Stimulated activated CD8-positive, alpha-beta memory T cell treated with anti-CD3 and anti-CD28 coated beads, Interleukin-4, amount 100 ng/mL, for 4 hours (primary cell): ENCODE results near the gene RPL41.
"Not testable (repeated sequence)": the region's sequence is repeated elsewhere in the genome, so short reads cannot be mapped to it uniquely, and the experiment has no call there.

ENCODE experiments used
- DNase-seq, 2 donors: peaks; one replicate each; pipeline ENCODE4 v3.0.0-alpha.2; 2020; ENCODE audit warnings: low read depth in 2 of 2, low spot score in 1 of 2

Gene RPL41

DNA sequence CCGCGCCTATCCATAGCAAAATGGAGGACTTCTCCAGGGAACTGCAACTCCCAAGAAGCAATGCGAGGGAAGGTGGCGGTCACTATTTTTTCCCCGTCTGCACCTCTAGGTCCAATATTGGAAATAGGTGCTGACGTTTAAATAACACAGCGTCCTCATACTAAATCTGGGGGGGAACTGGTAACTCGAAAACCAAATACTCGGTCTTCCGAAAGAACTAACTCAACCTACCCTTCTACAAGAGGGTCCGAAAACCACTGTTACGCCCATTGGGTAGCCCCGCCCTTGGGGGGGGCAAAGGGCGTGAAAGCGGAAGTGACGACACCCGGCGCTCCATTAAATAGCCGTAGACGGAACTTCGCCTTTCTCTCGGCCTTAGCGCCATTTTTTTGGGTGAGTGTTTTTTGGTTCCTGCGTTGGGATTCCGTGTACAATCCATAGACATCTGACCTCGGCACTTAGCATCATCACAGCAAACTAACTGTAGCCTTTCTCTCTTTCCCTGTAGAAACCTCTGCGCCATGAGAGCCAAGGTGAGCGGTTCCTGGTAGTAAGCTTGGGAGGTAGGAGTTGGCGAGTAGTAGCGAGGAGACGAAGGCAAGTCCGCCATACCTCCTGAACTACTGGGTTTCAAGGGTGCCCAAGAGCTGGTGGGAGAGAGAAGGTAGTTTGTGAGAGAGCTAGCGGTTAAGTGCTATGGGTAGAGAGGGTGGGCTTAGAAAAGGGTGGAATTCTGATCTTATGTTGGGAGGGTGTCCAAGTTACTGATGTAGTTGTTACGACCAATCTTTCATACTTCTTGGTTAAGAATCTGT, at the start of gene RPL41:
TSS of gene RPL41 (plus strand) at position 367 of the 815 bp plus-strand sequence.
- peak; percentile 90 to 94 for DNase-seq

DNA sequence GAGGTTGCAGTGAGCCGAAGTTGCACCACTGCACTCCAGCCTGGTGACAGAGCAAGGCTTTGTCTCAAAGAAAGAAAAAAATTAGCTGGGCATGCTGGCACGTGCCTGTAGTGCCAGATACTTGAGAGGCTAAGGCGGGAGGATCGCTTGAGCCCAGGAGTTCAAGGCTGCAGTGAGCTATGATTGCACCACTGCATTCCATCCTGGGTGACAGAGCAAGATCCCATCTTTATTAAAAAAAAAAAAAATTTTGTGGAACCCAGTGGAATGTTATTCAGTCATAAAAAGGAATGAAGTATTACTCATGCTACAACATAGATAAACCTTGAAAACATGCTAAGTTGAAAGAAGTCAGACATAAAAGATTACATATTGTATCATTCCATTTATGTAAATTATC, 44.8 kb upstream of the RPL41 start:
- no peak for DNase-seq

DNA sequence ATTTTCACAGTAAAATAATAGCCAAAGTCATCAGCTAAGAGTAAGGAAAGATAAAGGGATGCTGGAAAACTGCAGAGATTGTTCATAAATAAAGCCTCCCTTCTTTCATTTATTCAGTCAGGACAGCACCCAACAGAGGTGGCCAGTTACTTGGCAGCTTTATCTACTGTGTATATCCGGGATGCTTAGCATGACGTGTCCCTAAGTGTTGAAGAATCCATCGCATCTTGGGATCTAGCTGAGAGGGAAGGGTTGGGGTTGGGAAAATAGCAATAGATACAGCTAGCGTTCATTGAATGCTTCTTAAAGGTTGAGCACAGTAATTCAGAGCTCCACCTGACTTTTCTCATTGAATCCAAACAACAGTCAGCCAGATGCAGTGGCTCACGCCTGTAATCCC, 42.0 kb upstream of the RPL41 start:
- DNase-seq, result no peak

DNA sequence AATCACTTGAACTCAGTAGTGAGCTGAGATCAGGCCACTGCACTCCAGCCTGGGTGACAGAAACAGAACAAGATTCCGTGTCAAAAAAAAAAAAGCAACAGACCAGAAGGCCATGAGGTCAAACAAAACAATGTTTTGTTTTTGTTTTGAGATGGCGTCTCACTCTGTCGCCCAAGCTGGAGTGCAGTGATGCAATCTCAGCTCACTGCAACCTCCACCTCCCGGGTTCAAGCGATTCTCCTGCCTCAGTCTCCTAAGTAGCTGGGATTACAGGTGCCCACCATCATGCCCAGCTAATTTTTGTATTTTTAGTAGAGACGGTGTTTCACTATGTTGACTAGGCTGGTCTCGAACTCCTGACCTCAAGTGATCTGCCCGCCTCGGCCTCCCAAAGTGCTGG, 38.5 kb upstream of the RPL41 start:
- not testable (repeated sequence) for DNase-seq

GRCh38 chr12:56078427-56078826, 38.0 kb upstream of the RPL41 start:
- DNase-seq, result no peak

- DNase-seq, result peak; percentile 7 to 11
Observed at GRCh38 chr12:56078931-56079722, 37.3 kb upstream of the RPL41 start.

GRCh38 chr12:56079723-56080555, 36.5 kb upstream of the RPL41 start, which contains the start of gene ERBB3:
Gene ERBB3, plus strand, starts transcription at chr12:56080165. Its CDS starts 136 bp downstream, at chr12:56080301.
- DNase-seq, result peak; percentile 8 to 51

DNA sequence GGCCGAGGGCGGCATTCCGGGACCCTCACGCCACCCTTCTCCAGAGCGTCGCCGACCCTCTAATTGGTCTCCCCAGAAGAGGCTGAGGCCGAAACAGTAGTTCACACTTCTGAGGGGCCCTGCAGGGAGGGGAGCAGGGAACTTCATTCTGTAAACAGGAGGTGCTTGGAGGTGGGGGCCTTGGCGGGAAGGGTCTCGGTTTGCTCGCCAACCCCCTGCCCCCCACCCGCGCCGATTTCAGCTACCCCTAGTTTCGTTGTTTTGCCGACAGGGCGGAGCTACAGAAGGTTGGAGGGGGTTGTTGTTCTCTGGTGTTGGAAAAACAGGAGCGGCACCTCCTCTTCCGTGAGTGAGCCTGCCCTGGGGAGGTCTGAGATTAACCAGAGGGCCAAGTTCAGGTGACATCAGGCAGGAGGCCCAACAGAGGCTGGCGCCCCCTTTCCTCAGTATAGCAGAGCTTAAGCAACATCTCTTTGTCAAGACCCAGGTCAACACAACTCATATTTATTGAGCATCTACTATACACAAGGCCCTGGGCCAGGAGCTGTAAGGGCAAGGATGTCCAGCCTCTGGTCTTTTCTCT, 35.8 kb upstream of the RPL41 start:
- no peak for DNase-seq

GRCh38 chr12:56081393-56082347, 34.8 kb upstream of the RPL41 start:
- no peak for DNase-seq

DNA sequence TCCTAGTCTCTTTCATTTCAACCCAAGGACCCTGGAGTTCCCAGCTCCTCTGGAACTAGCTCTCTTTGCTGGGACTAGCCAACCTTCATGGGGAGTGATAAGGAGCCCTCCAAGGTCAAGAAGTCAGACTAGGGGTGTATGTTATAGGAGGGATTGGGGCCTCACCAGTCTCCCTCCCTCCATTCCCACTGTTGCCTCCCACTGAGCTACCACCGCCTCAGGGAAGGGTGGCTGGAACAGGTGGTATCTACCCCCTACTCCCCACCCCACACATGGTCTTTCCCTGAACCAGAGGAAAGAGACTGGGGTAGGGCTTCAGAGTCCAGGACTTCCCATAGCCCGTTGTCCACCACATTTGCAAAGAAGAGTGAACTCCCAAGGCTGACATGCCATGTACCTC, 34.1 kb upstream of the RPL41 start:
- no peak for DNase-seq

DNA sequence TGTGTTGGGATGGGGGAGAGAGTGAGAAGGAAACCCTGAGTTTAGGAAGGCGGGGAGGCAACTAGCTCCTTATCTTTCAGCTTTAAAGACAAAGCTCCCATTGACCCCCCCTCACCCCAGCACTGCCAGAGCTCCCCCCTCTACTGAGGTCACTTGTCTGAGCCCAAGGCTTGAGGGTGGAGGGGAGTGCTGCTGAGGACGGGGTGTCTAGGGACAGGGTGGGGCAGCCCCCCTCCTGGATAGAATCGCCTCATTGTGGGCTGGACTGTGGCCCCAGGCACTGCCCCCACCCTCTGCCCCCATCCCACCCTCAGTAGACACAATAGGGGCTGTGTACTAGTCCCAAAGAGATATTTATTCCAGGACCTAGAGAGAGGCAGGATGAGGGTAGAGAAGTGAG, 33.5 kb upstream of the RPL41 start:
- no peak for DNase-seq

GRCh38 chr12:56084958-56085543, 31.4 kb upstream of the RPL41 start:
- DNase-seq, result no peak

- DNase-seq, result no peak
Observed at GRCh38 chr12:56086096-56086495, 30.3 kb upstream of the RPL41 start.

GRCh38 chr12:56086608-56087007, 29.8 kb upstream of the RPL41 start:
- no peak for DNase-seq

DNA sequence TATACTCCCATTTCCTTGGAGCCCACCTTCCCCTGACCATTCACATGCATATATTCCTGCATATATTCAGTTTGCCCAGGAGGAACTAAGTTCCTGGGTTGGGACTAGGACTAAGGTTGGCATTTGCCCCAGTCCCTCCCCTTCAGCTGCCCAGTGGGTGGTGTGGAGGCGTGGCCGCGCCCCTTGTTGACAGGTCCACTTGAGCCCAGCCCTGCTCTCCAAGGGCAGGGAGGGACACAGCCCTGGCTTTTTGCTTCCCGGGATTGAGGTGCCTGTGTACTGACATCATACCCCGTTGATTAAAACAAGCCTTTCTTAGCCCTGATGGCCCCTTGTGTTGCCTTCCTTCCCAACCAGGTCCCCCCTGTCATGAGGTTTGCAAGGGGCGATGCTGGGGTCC, 29.2 kb upstream of the RPL41 start:
- DNase-seq, result no peak

DNA sequence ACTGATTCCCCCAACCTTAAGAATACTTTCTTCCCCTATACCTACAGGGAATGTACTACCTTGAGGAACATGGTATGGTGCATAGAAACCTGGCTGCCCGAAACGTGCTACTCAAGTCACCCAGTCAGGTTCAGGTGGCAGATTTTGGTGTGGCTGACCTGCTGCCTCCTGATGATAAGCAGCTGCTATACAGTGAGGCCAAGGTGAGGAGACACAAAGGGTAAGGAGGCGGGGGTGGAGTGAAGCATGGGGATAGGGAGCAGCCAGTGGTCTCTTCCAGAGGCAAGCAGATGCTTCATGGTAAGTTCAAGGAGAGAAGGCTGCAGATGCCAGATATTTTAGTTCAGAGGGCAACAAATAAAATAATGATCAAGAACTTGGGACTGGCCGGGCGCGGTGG, 18.7 kb upstream of the RPL41 start:
- DNase-seq, result no peak

DNA sequence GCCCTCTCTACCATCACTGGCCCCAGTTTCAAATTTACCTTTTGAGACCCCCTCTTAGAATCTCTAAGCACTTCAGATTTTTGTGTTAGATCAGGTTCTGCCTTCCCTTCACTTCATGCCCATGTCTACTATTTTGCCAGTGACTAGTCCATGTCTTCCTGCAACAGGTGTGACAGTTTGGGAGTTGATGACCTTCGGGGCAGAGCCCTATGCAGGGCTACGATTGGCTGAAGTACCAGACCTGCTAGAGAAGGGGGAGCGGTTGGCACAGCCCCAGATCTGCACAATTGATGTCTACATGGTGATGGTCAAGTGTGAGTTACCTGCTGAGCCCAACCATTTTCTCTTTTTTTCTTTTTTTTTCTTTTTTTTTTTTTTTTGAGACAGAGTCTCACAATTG, 17.8 kb upstream of the RPL41 start:
- no peak for DNase-seq

DNA sequence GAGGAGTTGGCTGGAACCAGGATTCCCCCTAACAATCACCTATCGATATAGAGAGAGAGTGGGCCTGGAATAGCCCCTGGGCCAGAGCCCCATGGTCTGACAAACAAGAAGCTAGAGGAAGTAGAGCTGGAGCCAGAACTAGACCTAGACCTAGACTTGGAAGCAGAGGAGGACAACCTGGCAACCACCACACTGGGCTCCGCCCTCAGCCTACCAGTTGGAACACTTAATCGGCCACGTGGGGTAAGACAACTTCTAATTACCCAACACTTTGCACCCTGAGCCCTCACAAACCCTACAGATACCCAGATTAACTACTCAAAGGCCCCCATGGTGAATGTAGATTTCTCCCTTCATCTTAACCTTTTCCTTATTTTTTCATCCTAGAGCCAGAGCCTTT, 16.6 kb upstream of the RPL41 start:
- no peak for DNase-seq

GRCh38 chr12:56101045-56101444, 15.4 kb upstream of the RPL41 start:
- DNase-seq, result no peak

DNA sequence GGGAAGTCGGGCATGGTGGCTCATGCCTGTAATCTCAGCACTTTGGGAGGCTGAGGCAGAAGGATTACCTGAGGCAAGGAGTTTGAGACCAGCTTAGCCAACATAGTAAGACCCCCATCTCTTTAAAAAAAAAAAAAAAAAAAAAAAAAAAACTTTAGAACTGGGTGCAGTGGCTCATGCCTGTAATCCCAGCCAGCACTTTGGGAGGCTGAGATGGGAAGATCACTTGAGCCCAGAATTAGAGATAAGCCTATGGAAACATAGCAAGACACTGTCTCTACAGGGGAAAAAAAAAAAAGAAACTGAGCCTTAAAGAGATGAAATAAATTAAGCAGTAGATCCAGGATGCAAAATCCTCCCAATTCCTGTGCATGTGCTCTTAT, 13.8 kb upstream of the RPL41 start:
- no peak for DNase-seq
